Osteocyte (in vitro differentiated cells): ENCODE results near the gene ADIPOQ. TPM values are rescaled to one million over a fixed set of nuclear protein-coding genes. Genes with fewer than 3 reads are reported as not detected.
"Not testable (repeated sequence)": the region's sequence is repeated elsewhere in the genome, so short reads cannot be mapped to it uniquely, and the experiment has no call there.

ENCODE experiments used
- DNase-seq: peaks from one replicate; pipeline ENCODE4 v3.0.0; 2021; ENCODE audit warnings: mixed read lengths; ENCODE audit not compliant: unreplicated experiment; ENCODE audit errors: extremely low spot score
- H3K27ac Mint-ChIP-seq: one replicate; pipeline ENCODE4 v1.8.0; 2021; ENCODE audit warnings: mild to moderate bottlenecking, mixed read lengths; ENCODE audit not compliant: unreplicated experiment
- H3K27me3 Mint-ChIP-seq: one replicate; pipeline ENCODE4 v1.8.0; 2021; ENCODE audit warnings: mixed read lengths; ENCODE audit not compliant: unreplicated experiment
- H3K36me3 Mint-ChIP-seq: one replicate; pipeline ENCODE4 v1.8.0; 2021; ENCODE audit warnings: mixed read lengths; ENCODE audit not compliant: unreplicated experiment
- H3K4me1 Mint-ChIP-seq: one replicate; pipeline ENCODE4 v1.8.0; 2021; ENCODE audit warnings: mixed read lengths; ENCODE audit not compliant: unreplicated experiment
- H3K4me3 Mint-ChIP-seq: one replicate; pipeline ENCODE4 v1.8.0; 2021; ENCODE audit warnings: mild to moderate bottlenecking, moderate library complexity, mixed read lengths; ENCODE audit not compliant: unreplicated experiment
- H3K9me3 Mint-ChIP-seq: one replicate; pipeline ENCODE4 v1.8.0; 2021; ENCODE audit warnings: mixed read lengths; ENCODE audit not compliant: unreplicated experiment
- CTCF ChIP-seq: fragments of 200-600 bp; sonication (generic); IDR thresholded peaks from 2 replicates; pipeline ENCODE4 v1.5.0; 2021; ENCODE audit warnings: antibody characterized with exemption, mild to moderate bottlenecking, moderate library complexity
- total RNA-seq: library from RNA; stranded (reverse); gene quantifications from 2 replicates; pipeline ENCODE4 v1.2.1, GENCODE V29; 2021

The ADIPOQ gene
- total RNA-seq, 1 donor from 2014 or later, result not detected

- Mint-ChIP-seq H3K27me3 (no peaks in the 10 kb centered on the region), H3K36me3 (no peaks in the 10 kb centered on the region), H3K4me1 (no peaks in the 10 kb centered on the region), H3K27ac (no peak overlapping the region), H3K9me3 (no peaks in the 10 kb centered on the region), H3K4me3 (no peak overlapping the region)
- no peak for TF ChIP-seq CTCF
- no peak for DNase-seq
Measured at GRCh38 chr3:186815435-186815834, 27.1 kb upstream of the ADIPOQ start.

GRCh38 chr3:186818516-186818915 lies 24.0 kb upstream of the ADIPOQ start:
- H3K27me3 Mint-ChIP-seq, result no peaks in the 10 kb centered on the region
- no peak for DNase-seq
- H3K36me3 Mint-ChIP-seq, result no peaks in the 10 kb centered on the region
- peaks cover 23% of the 10 kb centered on the region for H3K4me1 Mint-ChIP-seq
- no peak overlapping the region for H3K4me3 Mint-ChIP-seq
- H3K27ac Mint-ChIP-seq, result no peak overlapping the region
- no peaks in the 10 kb centered on the region for H3K9me3 Mint-ChIP-seq
- no peak for TF ChIP-seq CTCF

GRCh38 chr3:186818956-186819355 lies 23.6 kb upstream of the ADIPOQ start:
- no peak for DNase-seq
- no peaks in the 10 kb centered on the region for H3K36me3 Mint-ChIP-seq
- no peak overlapping the region for H3K27ac Mint-ChIP-seq
- peaks cover 24% of the 10 kb centered on the region for H3K4me1 Mint-ChIP-seq
- no peaks in the 10 kb centered on the region for H3K9me3 Mint-ChIP-seq
- no peaks in the 10 kb centered on the region for H3K27me3 Mint-ChIP-seq
- TF ChIP-seq CTCF, result no peak
- H3K4me3 Mint-ChIP-seq, result no peak overlapping the region

- peak; percentile 36 for DNase-seq
- TF ChIP-seq CTCF, result peak; percentile 75
- H3K27me3 Mint-ChIP-seq, result no peaks in the 10 kb centered on the region
- peaks cover 49% of the 10 kb centered on the region for H3K4me1 Mint-ChIP-seq
- peak overlapping the region; percentile 93 for H3K27ac Mint-ChIP-seq
- peak overlapping the region; percentile 63 for H3K4me3 Mint-ChIP-seq
- no peaks in the 10 kb centered on the region for H3K36me3 Mint-ChIP-seq
- no peaks in the 10 kb centered on the region for H3K9me3 Mint-ChIP-seq
Measured at GRCh38 chr3:186821429-186822387, 20.8 kb upstream of the ADIPOQ start.

- peaks cover 49% of the 10 kb centered on the region for H3K4me1 Mint-ChIP-seq
Measured at GRCh38 chr3:186822388-186822759, 20.1 kb upstream of the ADIPOQ start.

More at GRCh38 chr3:186822388-186822759, 20.1 kb upstream of the ADIPOQ start:
- not testable (repeated sequence) for H3K27me3 Mint-ChIP-seq, H3K9me3 Mint-ChIP-seq, DNase-seq, H3K36me3 Mint-ChIP-seq, H3K4me3 Mint-ChIP-seq
- peak overlapping the region; percentile 93 for H3K27ac Mint-ChIP-seq
